Measurements from ENCODE around the gene BCL7B. TPM values are rescaled to one million over a fixed set of nuclear protein-coding genes. Genes with fewer than 3 reads are reported as not detected.

Gene BCL7B
- total RNA-seq, 6 experiments from 2014 or later = 19.3 to 45.6 (median 21.3) TPM

GRCh38 chr7:73517241-73517995 lies 40.1 kb downstream of the BCL7B start:
- WGBS (ENCODE audit: insufficient coverage, low coverage, low lambda C conversion rate, missing lambda C conversion rate) = 88% methylated on average over 6 of the region's 6 CpGs
- peaks cover 0 to 32% (median 14%) of the 10 kb centered on the region in 4 donors for H3K36me3 ChIP-seq
- H3K9me3 ChIP-seq = no peaks in the 10 kb centered on the region

GRCh38 chr7:73515178-73515577 lies 42.3 kb downstream of the BCL7B start:
- 89% methylated on average over 3 of the region's 3 CpGs for WGBS (ENCODE audit: insufficient coverage, low coverage, low lambda C conversion rate, missing lambda C conversion rate)
- ATAC-seq = no peak
- no peak overlapping the region for H3K4me3 ChIP-seq
- TF ChIP-seq CTCF (IDR thresholded peaks at IDR 0.05) (no peak), POLR2A (IDR thresholded peaks at IDR 0.05) (no peak)
- peaks cover 0 to 38% (median 18%) of the 10 kb centered on the region in 4 donors for H3K36me3 ChIP-seq
- peaks cover 0 to 19% (median 8%) of the 10 kb centered on the region in 4 donors for H3K4me1 ChIP-seq
- no peaks in the 10 kb centered on the region for H3K9me3 ChIP-seq
- intact Hi-C loops (cut with DNase I) = no loop called here
- H3K27ac ChIP-seq = no peak overlapping the region
- no peak for DNase-seq
- no peaks in the 10 kb centered on the region for H3K27me3 ChIP-seq

More at GRCh38 chr7:73517241-73517995, 40.1 kb downstream of the BCL7B start:
- no peak for ATAC-seq
- Histone ChIP-seq H3K27me3 (no peaks in the 10 kb centered on the region), H3K4me3 (no peak overlapping the region), H3K4me1 (peaks cover 0 to 27% (median 13%) of the 10 kb centered on the region in 4 donors), H3K27ac (no peak overlapping the region)
- intact Hi-C loops (cut with DNase I) = no loop called here
- no peak for DNase-seq
- TF ChIP-seq CTCF (IDR thresholded peaks at IDR 0.05) (no peak), POLR2A (IDR thresholded peaks at IDR 0.05) (no peak)

GRCh38 chr7:73512018-73512780 lies 45.3 kb downstream of the BCL7B start:
- peaks cover 0 to 63% (median 39%) of the 10 kb centered on the region in 4 donors for H3K36me3 ChIP-seq
- 53% methylated on average over 8 of the region's 8 CpGs for WGBS (ENCODE audit: insufficient coverage, low coverage, low lambda C conversion rate, missing lambda C conversion rate)
- intact Hi-C loops (cut with DNase I) = no loop called here
- no peak for TF ChIP-seq CTCF (IDR thresholded peaks at IDR 0.05)
- no peak for TF ChIP-seq POLR2A (IDR thresholded peaks at IDR 0.05)
- no peak overlapping the region for H3K4me3 ChIP-seq
- DNase-seq = peak in 1 of 3 donors; percentile 22
- no peaks in the 10 kb centered on the region for H3K27me3 ChIP-seq
- no peak overlapping the region for H3K27ac ChIP-seq
- H3K4me1 ChIP-seq = no peaks in the 10 kb centered on the region
- no peaks in the 10 kb centered on the region for H3K9me3 ChIP-seq
- ATAC-seq = peak in 2 of 4 donors; percentile 12 to 40

GRCh38 chr7:73509463-73509862 lies 48.0 kb downstream of the BCL7B start:
- Histone ChIP-seq H3K27me3 (no peaks in the 10 kb centered on the region), H3K9me3 (no peaks in the 10 kb centered on the region), H3K4me3 (no peak overlapping the region), H3K27ac (no peak overlapping the region), H3K36me3 (peaks cover 0 to 68% (median 44%) of the 10 kb centered on the region in 4 donors), H3K4me1 (no peaks in the 10 kb centered on the region)
- TF ChIP-seq CTCF (IDR thresholded peaks at IDR 0.05) = no peak
- TF ChIP-seq POLR2A (IDR thresholded peaks at IDR 0.05) = no peak
- intact Hi-C loops (cut with DNase I) = no loop called here
- WGBS (ENCODE audit: insufficient coverage, low coverage, low lambda C conversion rate, missing lambda C conversion rate) = 100% methylated on average over 3 of the region's 5 CpGs
- no peak for ATAC-seq
- DNase-seq = no peak
